Activated naive CD4-positive, alpha-beta T cell treated with anti-CD3 and anti-CD28 coated beads, Interleukin-2, amount 10 ng/mL, durations not matched to agents 7 days and 5 days (primary cell): ENCODE measurements around the gene ARHGAP1.
"Not testable (repeated sequence)": the region's sequence is repeated elsewhere in the genome, so short reads cannot be mapped to it uniquely, and the experiment has no call there.

Source experiments
- CTCF ChIA-PET: fragments of 350-600 bp; sonication (Branson Sonifier 250); formaldehyde crosslinking; loops from one replicate; lab custom pipeline; 2021; ENCODE audit warnings: antibody characterized with exemption; lab: Charles Lee
- DNase-seq: peaks from one replicate; pipeline ENCODE4 v3.0.0-alpha.2; 2020
- H3K27ac Mint-ChIP-seq: one replicate; pipeline ENCODE4 v1.8.0; 2021; ENCODE audit warnings: mild to moderate bottlenecking, moderate library complexity, mixed read lengths
- H3K27me3 Mint-ChIP-seq: one replicate; pipeline ENCODE4 v1.8.0; 2021; ENCODE audit warnings: mild to moderate bottlenecking, mixed read lengths
- H3K36me3 Mint-ChIP-seq: one replicate; pipeline ENCODE4 v1.8.0; 2021; ENCODE audit warnings: mixed read lengths
- H3K4me1 Mint-ChIP-seq: one replicate; pipeline ENCODE4 v1.8.0; 2021; ENCODE audit warnings: mixed read lengths
- H3K4me3 Mint-ChIP-seq: one replicate; pipeline ENCODE4 v1.8.0; 2021; ENCODE audit warnings: mild to moderate bottlenecking, moderate library complexity, mixed read lengths
- H3K9me3 Mint-ChIP-seq: one replicate; pipeline ENCODE4 v1.8.0; 2021; ENCODE audit warnings: mixed read lengths

Gene ARHGAP1

DNA sequence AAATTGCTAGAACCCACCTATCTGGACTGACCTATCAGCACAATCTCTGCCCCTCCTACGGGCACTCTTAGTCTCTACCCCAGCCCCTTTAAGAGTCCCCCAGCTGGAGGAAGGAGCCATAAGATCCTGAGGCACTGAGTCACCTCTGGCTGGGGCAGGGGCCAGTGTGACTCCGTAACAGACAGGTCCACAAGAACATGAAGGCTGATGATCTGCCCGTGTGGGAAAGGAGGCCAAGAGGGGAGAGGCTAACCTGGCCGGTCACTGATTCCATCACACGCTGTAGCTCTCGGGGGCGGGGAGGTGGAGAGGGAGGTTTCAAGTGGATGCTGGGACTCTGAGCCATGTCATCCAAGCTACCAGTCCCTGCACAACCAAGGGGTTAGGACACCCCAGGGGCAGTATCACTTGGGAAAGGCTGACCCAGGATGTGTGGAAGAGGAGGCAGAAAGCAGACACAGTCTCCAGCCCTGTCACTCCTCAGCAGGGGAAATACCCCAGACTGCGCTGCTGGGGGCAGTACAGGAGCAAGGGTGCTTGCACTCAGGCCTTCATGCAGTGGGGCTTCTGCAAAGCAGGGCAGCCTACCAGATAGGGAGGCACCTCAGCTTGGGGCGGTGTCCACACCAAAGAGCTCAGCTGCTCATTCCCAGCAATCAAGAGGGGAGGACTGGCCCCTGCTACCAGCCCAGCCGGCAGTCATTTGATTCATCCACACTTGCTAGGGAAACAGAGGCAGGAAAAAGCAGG is 22.3 kb downstream of the ARHGAP1 start:
- H3K27ac Mint-ChIP-seq: peak overlapping the region; percentile 66
- DNase-seq: no peak
- H3K4me1 Mint-ChIP-seq: peaks cover 38% of the 10 kb centered on the region
- no peaks in the 10 kb centered on the region for H3K9me3 Mint-ChIP-seq
- H3K36me3 Mint-ChIP-seq: peaks cover 36% of the 10 kb centered on the region
- CTCF ChIA-PET: interaction anchor here (1.2 kb wide), 1 partner anchor 10 kb away, joined by 3 read pairs; no protein-coding TSS in a partner anchor
- H3K4me3 Mint-ChIP-seq: no peak overlapping the region
- no peaks in the 10 kb centered on the region for H3K27me3 Mint-ChIP-seq

- Mint-ChIP-seq H3K4me1 (peaks cover 47% of the 10 kb centered on the region), H3K27ac (no peak overlapping the region), H3K36me3 (peaks cover 46% of the 10 kb centered on the region), H3K9me3 (no peaks in the 10 kb centered on the region), H3K27me3 (no peaks in the 10 kb centered on the region), H3K4me3 (no peak overlapping the region)
- no peak for DNase-seq
- CTCF ChIA-PET: no interaction called here
These were observed 23.2 kb downstream of the ARHGAP1 start for GRCh38 chr11:46677169-46677568.

DNA sequence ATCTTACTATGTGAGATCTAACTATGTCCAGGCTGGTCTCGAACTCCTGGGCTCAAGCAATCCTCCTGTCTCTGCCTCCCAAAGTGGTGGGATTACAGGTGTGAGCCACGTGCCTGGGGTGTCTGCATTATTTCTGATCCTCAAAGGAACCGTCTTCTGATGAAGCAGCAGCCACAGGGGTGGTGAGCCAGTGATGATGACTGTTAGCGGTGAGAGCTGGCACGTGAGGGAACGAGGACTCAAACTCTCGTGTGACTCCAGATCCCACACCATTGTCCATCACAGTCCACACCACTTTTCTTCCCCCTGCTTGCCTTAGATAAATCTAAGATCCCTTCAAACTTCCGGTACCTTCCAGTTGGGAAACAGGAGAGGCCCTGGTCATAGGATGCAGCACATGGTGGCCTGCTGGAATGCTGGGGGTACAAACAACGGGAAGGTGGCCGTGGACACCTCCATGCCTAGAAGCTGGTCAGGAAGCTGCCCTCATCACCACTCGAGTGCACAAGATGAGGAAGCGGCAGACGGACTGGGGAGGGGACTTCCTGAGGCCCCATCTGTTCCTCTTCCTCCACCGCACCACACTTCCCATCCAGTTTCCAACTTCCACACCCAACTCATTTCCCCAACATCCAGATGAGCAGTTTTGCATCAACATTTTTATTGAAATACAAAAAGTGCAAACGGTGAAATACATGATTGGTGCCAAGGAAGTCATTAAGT is 23.8 kb downstream of the ARHGAP1 start:
- Mint-ChIP-seq H3K27me3 (no peaks in the 10 kb centered on the region), H3K36me3 (peaks cover 51% of the 10 kb centered on the region), H3K9me3 (no peaks in the 10 kb centered on the region), H3K4me3 (no peak overlapping the region), H3K27ac (peak overlapping the region; percentile 40), H3K4me1 (peaks cover 52% of the 10 kb centered on the region)
- DNase-seq: no peak
- CTCF ChIA-PET: no interaction called here

- no peaks in the 10 kb centered on the region for H3K27me3 Mint-ChIP-seq
- H3K27ac Mint-ChIP-seq: no peak overlapping the region
- no peak overlapping the region for H3K4me3 Mint-ChIP-seq
- H3K36me3 Mint-ChIP-seq: peaks cover 51% of the 10 kb centered on the region
- peaks cover 59% of the 10 kb centered on the region for H3K4me1 Mint-ChIP-seq
- CTCF ChIA-PET: no interaction called here
- H3K9me3 Mint-ChIP-seq: no peaks in the 10 kb centered on the region
- DNase-seq: no peak
These were observed 24.5 kb downstream of the ARHGAP1 start for GRCh38 chr11:46675949-46676348.

DNA sequence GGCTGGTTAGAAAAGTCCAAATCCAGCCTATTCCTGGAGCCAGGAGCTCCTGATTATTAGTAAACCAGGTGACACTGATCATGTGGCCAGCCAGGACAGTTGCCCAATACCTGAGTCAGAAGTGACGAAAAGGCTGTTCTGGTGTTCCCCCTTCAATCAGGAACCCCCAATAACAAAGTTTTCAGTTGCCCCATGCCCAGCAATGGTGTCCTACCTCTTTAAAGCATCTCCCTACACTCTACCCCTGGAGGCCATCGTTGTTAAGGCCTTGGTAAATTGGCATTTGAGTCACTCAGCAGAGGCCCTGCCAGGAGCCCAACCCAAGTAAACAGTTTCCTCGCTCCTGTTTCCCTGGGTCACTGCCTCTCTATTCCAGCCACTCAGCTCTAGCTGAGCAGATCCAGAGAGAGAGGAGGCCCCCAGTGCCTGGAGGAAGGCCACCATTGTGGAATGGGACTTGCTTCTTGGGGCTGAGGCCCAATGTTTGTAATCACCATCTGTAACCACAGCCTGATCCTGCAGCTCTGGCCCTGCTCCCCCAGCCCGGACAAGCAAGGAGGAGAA is 25.0 kb downstream of the ARHGAP1 start:
- no peaks in the 10 kb centered on the region for H3K27me3 Mint-ChIP-seq
- H3K27ac Mint-ChIP-seq: peak overlapping the region; percentile 93
- CTCF ChIA-PET: interaction anchor here (1.0 kb wide), 1 partner anchor 57 kb away, joined by 4 read pairs; no protein-coding TSS in a partner anchor
- no peaks in the 10 kb centered on the region for H3K9me3 Mint-ChIP-seq
- no peak overlapping the region for H3K4me3 Mint-ChIP-seq
- DNase-seq: no peak
- H3K36me3 Mint-ChIP-seq: peaks cover 46% of the 10 kb centered on the region
- peaks cover 64% of the 10 kb centered on the region for H3K4me1 Mint-ChIP-seq

- no peaks in the 10 kb centered on the region for H3K9me3 Mint-ChIP-seq
- peaks cover 70% of the 10 kb centered on the region for H3K4me1 Mint-ChIP-seq
These were observed 25.7 kb downstream of the ARHGAP1 start for GRCh38 chr11:46674463-46675287.

DNA sequence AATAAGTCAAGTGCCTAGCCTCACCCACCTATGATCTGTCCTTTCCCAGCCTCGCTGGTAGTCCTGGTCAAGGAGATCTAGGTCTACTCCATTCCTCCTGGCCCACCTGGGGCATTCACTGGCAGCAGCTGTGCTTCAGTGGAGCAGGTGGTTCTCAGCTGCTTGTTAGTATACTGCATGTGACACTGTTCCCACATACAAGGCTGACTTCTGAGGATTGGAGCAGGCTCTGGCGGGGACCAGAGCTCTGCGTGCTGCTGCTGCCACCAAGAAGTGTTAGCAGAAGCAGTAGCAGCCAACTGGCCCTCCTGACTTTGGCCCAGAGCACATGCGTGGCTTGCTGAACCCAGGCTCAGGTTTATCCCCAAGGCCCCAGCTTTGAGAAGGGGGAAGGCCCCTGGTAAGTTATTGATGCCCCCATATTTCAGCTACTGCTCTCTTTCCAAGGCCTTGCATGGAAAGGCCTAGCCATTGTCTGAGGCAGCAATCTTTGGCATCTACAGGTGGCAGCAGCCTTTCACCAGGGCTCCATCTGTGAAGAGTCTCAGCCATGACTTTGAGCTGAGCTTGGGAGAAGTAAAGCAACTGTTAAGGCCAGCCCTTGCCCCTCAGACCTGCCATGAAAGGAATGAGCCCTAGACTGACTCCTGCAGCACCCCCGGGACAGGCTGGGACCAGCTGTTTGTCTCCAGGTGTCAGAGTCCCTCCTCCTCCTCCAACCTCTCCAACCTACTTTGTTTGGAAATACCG is 26.5 kb downstream of the ARHGAP1 start:
- H3K36me3 Mint-ChIP-seq: peaks cover 54% of the 10 kb centered on the region
- CTCF ChIA-PET: interaction anchor here (1.0 to 1.1 kb wide), 2 partner anchors 55 to 112 kb away, joined by 3 to 4 read pairs; no protein-coding TSS in a partner anchor
- no peak overlapping the region for H3K4me3 Mint-ChIP-seq
- H3K27me3 Mint-ChIP-seq: no peaks in the 10 kb centered on the region
- H3K27ac Mint-ChIP-seq: peak overlapping the region; percentile 93
- no peak for DNase-seq
- no peaks in the 10 kb centered on the region for H3K9me3 Mint-ChIP-seq
- peaks cover 76% of the 10 kb centered on the region for H3K4me1 Mint-ChIP-seq

More at GRCh38 chr11:46674463-46675287, 25.7 kb downstream of the ARHGAP1 start:
- H3K4me3 Mint-ChIP-seq: no peak overlapping the region
- H3K36me3 Mint-ChIP-seq: peaks cover 51% of the 10 kb centered on the region
- DNase-seq: peak; percentile 53
- H3K27ac Mint-ChIP-seq: peak overlapping the region; percentile 93
- H3K27me3 Mint-ChIP-seq: no peaks in the 10 kb centered on the region
- CTCF ChIA-PET: interaction anchor here (1.0 to 1.1 kb wide), 2 partner anchors 56 to 113 kb away, joined by 3 to 4 read pairs; no protein-coding TSS in a partner anchor

GRCh38 chr11:46672381-46672839 is 28.0 kb downstream of the ARHGAP1 start:
- no peak overlapping the region for H3K4me3 Mint-ChIP-seq

DNA sequence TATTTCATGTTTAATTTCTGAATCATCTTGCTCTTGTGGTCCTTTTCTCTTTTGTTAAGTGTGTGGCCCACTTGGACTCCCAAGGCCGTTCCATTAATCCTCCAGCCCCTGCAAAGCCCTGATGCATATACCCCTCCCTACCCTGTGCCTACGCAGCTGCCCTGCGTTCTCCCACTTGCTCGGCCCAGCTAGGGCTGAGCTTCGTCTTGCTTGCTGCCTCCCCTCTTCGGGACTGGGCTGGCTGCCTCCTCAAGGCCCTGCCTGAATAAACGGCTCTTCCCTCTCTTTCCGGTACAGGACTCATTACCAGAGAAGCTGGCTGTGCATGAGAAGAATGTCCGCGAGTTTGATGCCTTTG is 28.5 kb downstream of the ARHGAP1 start:
- H3K36me3 Mint-ChIP-seq: peaks cover 49% of the 10 kb centered on the region
- peak overlapping the region; percentile 23 for H3K4me3 Mint-ChIP-seq
- DNase-seq: no peak
- H3K27me3 Mint-ChIP-seq: no peaks in the 10 kb centered on the region
- peak overlapping the region; percentile 99 for H3K27ac Mint-ChIP-seq
- CTCF ChIA-PET: interaction anchor here (1.0 kb wide), 1 partner anchor 14 kb away, joined by 4 read pairs; no protein-coding TSS in a partner anchor
- no peaks in the 10 kb centered on the region for H3K9me3 Mint-ChIP-seq
- peaks cover 74% of the 10 kb centered on the region for H3K4me1 Mint-ChIP-seq

More at GRCh38 chr11:46672381-46672839, 28.0 kb downstream of the ARHGAP1 start:
- DNase-seq: no peak
- no peaks in the 10 kb centered on the region for H3K27me3 Mint-ChIP-seq
- H3K4me1 Mint-ChIP-seq: peaks cover 78% of the 10 kb centered on the region
- CTCF ChIA-PET: interaction anchor here (1.0 kb wide), 1 partner anchor 13 kb away, joined by 4 read pairs; no protein-coding TSS in a partner anchor
- no peaks in the 10 kb centered on the region for H3K9me3 Mint-ChIP-seq
- peaks cover 49% of the 10 kb centered on the region for H3K36me3 Mint-ChIP-seq
- peak overlapping the region; percentile 99 for H3K27ac Mint-ChIP-seq

DNA sequence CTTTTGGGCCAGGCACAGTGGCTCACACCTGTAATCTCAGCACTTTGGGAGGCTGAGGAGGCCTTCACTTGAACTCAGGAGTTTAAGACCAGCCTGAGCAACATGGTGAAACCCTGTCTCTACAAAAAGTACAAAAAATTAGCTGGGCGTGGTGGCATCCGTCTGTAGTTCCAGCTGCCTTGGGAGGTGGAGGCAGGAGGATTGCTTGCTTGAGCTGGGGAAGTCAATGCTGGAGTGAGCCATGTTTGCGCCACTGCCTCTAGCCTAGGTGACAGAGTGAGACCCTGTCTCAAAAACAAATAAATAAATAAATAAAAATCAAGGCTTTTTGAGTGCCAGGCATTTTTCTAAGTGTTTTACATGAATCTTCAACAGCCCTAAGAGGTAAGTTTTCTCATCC is 29.9 kb downstream of the ARHGAP1 start:
- Mint-ChIP-seq H3K36me3 (peaks cover 53% of the 10 kb centered on the region), H3K4me1 (peaks cover 62% of the 10 kb centered on the region), H3K27ac (peak overlapping the region; percentile 99)
- H3K27me3 Mint-ChIP-seq, DNase-seq, H3K4me3 Mint-ChIP-seq, H3K9me3 Mint-ChIP-seq: not testable (repeated sequence)
- CTCF ChIA-PET: interaction anchor here (0.8 to 1.7 kb wide), 11 partner anchors 9 to 281 kb away, joined by 3 to 12 read pairs (median 4); partner anchors contain the start of genes ARHGAP1, ATG13, HARBI1 and ZNF408

DNA sequence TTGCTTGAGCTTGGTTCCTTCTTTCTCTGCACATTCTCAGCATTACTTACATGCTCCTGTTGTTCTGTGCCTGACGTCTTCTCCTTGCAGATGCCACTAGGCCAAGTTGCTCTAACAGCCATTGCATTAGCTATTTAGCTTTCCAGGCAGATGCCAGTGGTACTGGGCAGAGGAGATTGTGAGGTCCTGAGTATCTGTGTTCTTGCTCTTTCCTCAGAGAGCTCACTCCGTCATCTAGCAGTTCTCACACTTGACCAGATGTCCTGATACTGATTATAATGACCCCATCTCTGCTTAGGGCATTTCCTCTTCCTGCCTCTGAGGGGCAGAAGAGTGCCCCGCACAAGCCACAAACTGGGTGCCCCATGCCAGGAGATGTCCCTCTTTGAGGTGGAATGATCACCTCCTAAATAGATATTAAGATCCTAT is 30.7 kb downstream of the ARHGAP1 start:
- Mint-ChIP-seq H3K36me3 (peaks cover 57% of the 10 kb centered on the region), H3K4me1 (peaks cover 54% of the 10 kb centered on the region), H3K4me3 (no peak overlapping the region), H3K27ac (peak overlapping the region; percentile 99), H3K27me3 (no peaks in the 10 kb centered on the region), H3K9me3 (no peaks in the 10 kb centered on the region)
- no peak for DNase-seq
- CTCF ChIA-PET: interaction anchor here (0.9 to 1.5 kb wide), 4 partner anchors 28 to 133 kb away, joined by 3 to 5 read pairs (median 3); no protein-coding TSS in a partner anchor

DNA sequence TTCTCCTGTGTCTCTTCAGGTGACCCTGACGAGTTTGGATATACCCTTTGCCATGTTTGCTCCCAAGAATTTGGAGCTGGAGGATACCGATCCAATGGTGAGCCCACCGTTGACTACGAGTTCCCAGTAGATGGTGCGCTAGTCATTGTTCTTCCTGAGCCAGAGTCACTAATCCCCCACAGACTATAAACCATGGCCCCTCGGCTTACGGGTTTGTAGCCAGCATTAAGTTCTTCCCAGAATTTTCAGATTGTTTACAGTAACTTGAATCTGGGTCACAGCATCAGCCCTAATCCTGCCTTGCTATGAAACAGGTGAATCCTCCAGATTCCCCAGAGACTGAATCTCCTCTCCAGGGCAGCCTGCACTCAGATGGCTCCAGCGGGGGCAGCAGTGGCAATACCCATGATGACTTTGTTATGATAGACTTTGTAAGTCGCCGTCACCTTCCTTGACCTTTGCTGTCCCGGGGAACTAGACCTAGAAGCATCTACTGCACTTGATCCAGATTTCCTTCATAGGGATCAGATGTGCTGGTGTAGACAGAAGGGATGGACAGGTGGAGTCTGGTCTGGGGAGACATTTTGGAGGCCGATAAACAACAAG is 31.8 kb downstream of the ARHGAP1 start:
- Mint-ChIP-seq H3K9me3 (no peaks in the 10 kb centered on the region), H3K27ac (peak overlapping the region; percentile 66), H3K36me3 (peaks cover 62% of the 10 kb centered on the region), H3K4me1 (peaks cover 46% of the 10 kb centered on the region), H3K27me3 (no peaks in the 10 kb centered on the region), H3K4me3 (no peak overlapping the region)
- DNase-seq: no peak
- CTCF ChIA-PET: interaction anchor here (1.1 to 1.5 kb wide), 2 partner anchors 30 to 50 kb away, joined by 3 to 5 read pairs; no protein-coding TSS in a partner anchor
